Measurements from ENCODE around the gene KRT32. TPM values are rescaled to one million over a fixed set of nuclear protein-coding genes. Genes with fewer than 3 reads are reported as not detected.

KRT32 gene
- total and polyA plus RNA-seq, 2 donors: not detected

GRCh38 chr17:41486809-41487530 lies 19.8 kb upstream of the KRT32 start:
- no peak for DNase-seq (ENCODE audit: extremely low spot score)
- no peak overlapping the region for H3K27ac ChIP-seq (ENCODE audit: low read depth)
- no peak overlapping the region for H3K4me3 ChIP-seq (ENCODE audit: low read depth, low read length)
- H3K4me1 ChIP-seq (ENCODE audit: insufficient read depth): no peaks in the 10 kb centered on the region
- 69% methylated on average over 29 of the region's 29 CpGs for WGBS
- no peaks in the 10 kb centered on the region for H3K36me3 ChIP-seq (ENCODE audit: insufficient read depth)

GRCh38 chr17:41486316-41486715 lies 19.1 kb upstream of the KRT32 start:
- Histone ChIP-seq H3K4me1 (ENCODE audit: insufficient read depth) (no peaks in the 10 kb centered on the region), H3K4me3 (ENCODE audit: low read depth, low read length) (no peak overlapping the region), H3K27ac (ENCODE audit: low read depth) (no peak overlapping the region), H3K36me3 (ENCODE audit: insufficient read depth) (no peaks in the 10 kb centered on the region)
- 91% methylated on average over 13 of the region's 13 CpGs for WGBS
- DNase-seq (ENCODE audit: extremely low spot score): no peak

GRCh38 chr17:41484920-41485904 lies 18.0 kb upstream of the KRT32 start:
- WGBS: 87% methylated on average over 8 of the region's 8 CpGs
- H3K36me3 ChIP-seq (ENCODE audit: insufficient read depth): no peaks in the 10 kb centered on the region
- DNase-seq (ENCODE audit: extremely low spot score): no peak
- no peak overlapping the region for H3K4me3 ChIP-seq (ENCODE audit: low read depth, low read length)
- H3K27ac ChIP-seq (ENCODE audit: low read depth): no peak overlapping the region
- no peaks in the 10 kb centered on the region for H3K4me1 ChIP-seq (ENCODE audit: insufficient read depth)

GRCh38 chr17:41483991-41484826 lies 17.0 kb upstream of the KRT32 start:
- no peak for DNase-seq (ENCODE audit: extremely low spot score)

GRCh38 chr17:41483531-41483930 lies 16.3 kb upstream of the KRT32 start:
- Histone ChIP-seq H3K4me3 (ENCODE audit: low read depth, low read length) (no peak overlapping the region), H3K4me1 (ENCODE audit: insufficient read depth) (no peaks in the 10 kb centered on the region), H3K36me3 (ENCODE audit: insufficient read depth) (no peaks in the 10 kb centered on the region), H3K27ac (ENCODE audit: low read depth) (no peak overlapping the region)
- 39% methylated on average over 9 of the region's 9 CpGs for WGBS
- no peak for DNase-seq (ENCODE audit: extremely low spot score)

More at GRCh38 chr17:41483991-41484826, 17.0 kb upstream of the KRT32 start:
- no peaks in the 10 kb centered on the region for H3K4me1 ChIP-seq (ENCODE audit: insufficient read depth)
- H3K36me3 ChIP-seq (ENCODE audit: insufficient read depth): no peaks in the 10 kb centered on the region
- no peak overlapping the region for H3K27ac ChIP-seq (ENCODE audit: low read depth)
- WGBS: 54% methylated on average over 7 of the region's 7 CpGs
- no peak overlapping the region for H3K4me3 ChIP-seq (ENCODE audit: low read depth, low read length)

- 89% methylated on average over 2 of the region's 2 CpGs for WGBS
- Histone ChIP-seq H3K36me3 (ENCODE audit: insufficient read depth) (no peaks in the 10 kb centered on the region), H3K27ac (ENCODE audit: low read depth) (no peak within 1 kb of the TSS), H3K4me3 (ENCODE audit: low read depth, low read length) (no peak within 1 kb of the TSS), H3K4me1 (ENCODE audit: insufficient read depth) (no peaks in the 10 kb centered on the region)
- no peak for DNase-seq (ENCODE audit: extremely low spot score)
Observed at GRCh38 chr17:41481036-41481435, 13.8 kb upstream of the KRT32 start, which contains the start of gene KRT35. KRT35 (minus strand) TSS chr17:41481151; CDS start chr17:41481097, 54 bp downstream.

GRCh38 chr17:41480581-41480980 lies 13.4 kb upstream of the KRT32 start:
- no peak overlapping the region for H3K4me3 ChIP-seq (ENCODE audit: low read depth, low read length)
- 96% methylated on average over 10 of the region's 10 CpGs for WGBS

GRCh38 chr17:41480136-41480535 lies 12.9 kb upstream of the KRT32 start:
- Histone ChIP-seq H3K4me3 (ENCODE audit: low read depth, low read length) (no peak overlapping the region), H3K4me1 (ENCODE audit: insufficient read depth) (no peaks in the 10 kb centered on the region), H3K36me3 (ENCODE audit: insufficient read depth) (no peaks in the 10 kb centered on the region), H3K27ac (ENCODE audit: low read depth) (no peak overlapping the region)
- WGBS: 46% methylated on average over 2 of the region's 2 CpGs
- DNase-seq (ENCODE audit: extremely low spot score): no peak

More at GRCh38 chr17:41480581-41480980, 13.4 kb upstream of the KRT32 start:
- DNase-seq (ENCODE audit: extremely low spot score): no peak
- Histone ChIP-seq H3K27ac (ENCODE audit: low read depth) (no peak overlapping the region), H3K4me1 (ENCODE audit: insufficient read depth) (no peaks in the 10 kb centered on the region), H3K36me3 (ENCODE audit: insufficient read depth) (no peaks in the 10 kb centered on the region)

GRCh38 chr17:41478237-41478636 lies 11.1 kb upstream of the KRT32 start:
- Histone ChIP-seq H3K4me3 (ENCODE audit: low read depth, low read length) (no peak overlapping the region), H3K27ac (ENCODE audit: low read depth) (no peak overlapping the region), H3K36me3 (ENCODE audit: insufficient read depth) (no peaks in the 10 kb centered on the region), H3K4me1 (ENCODE audit: insufficient read depth) (no peaks in the 10 kb centered on the region)
- DNase-seq (ENCODE audit: extremely low spot score): no peak
- WGBS: 85% methylated on average over 8 of the region's 8 CpGs

GRCh38 chr17:41476866-41477815 lies 10.0 kb upstream of the KRT32 start:
- 91% methylated on average over 22 of the region's 22 CpGs for whole genome bisulfite sequencing
- Histone ChIP-seq H3K27ac (ENCODE audit: low read depth) (no peak overlapping the region), H3K36me3 (ENCODE audit: insufficient read depth) (no peaks in the 10 kb centered on the region), H3K4me1 (ENCODE audit: insufficient read depth) (no peaks in the 10 kb centered on the region), H3K4me3 (ENCODE audit: low read depth, low read length) (no peak overlapping the region)
- DNase-seq (ENCODE audit: extremely low spot score): no peak

GRCh38 chr17:41475421-41475820 lies 8.2 kb upstream of the KRT32 start:
- Histone ChIP-seq H3K27ac (ENCODE audit: low read depth) (no peak overlapping the region), H3K4me3 (ENCODE audit: low read depth, low read length) (no peak overlapping the region), H3K4me1 (ENCODE audit: insufficient read depth) (no peaks in the 10 kb centered on the region), H3K36me3 (ENCODE audit: insufficient read depth) (no peaks in the 10 kb centered on the region)
- 98% methylated on average over 4 of the region's 4 CpGs for WGBS
- DNase-seq (ENCODE audit: extremely low spot score): no peak

- no peak overlapping the region for H3K4me3 ChIP-seq (ENCODE audit: low read depth, low read length)
- no peaks in the 10 kb centered on the region for H3K36me3 ChIP-seq (ENCODE audit: insufficient read depth)
- no peak for DNase-seq (ENCODE audit: extremely low spot score)
- no peaks in the 10 kb centered on the region for H3K4me1 ChIP-seq (ENCODE audit: insufficient read depth)
- WGBS: 61% methylated on average over 8 of the region's 8 CpGs
- H3K27ac ChIP-seq (ENCODE audit: low read depth): no peak overlapping the region
Observed at GRCh38 chr17:41474863-41475262, 7.7 kb upstream of the KRT32 start.
